DMS 273 (cell line): ENCODE data around the gene AGR2.
"Not testable (repeated sequence)": the region's sequence is repeated elsewhere in the genome, so short reads cannot be mapped to it uniquely, and the experiment has no call there.

ENCODE experiments used
- DNase-seq: peaks from one replicate; lab custom pipeline; 2025; ENCODE audit not compliant: unreplicated experiment; lab: John Stamatoyannopoulos, UW

Gene AGR2

GRCh38 chr7:16804674-16805439, at the start of gene AGR2:
AGR2 (minus strand) TSS chr7:16804999; CDS start chr7:16801796, 3,203 bp downstream.
- no peak for DNase-seq

- DNase-seq: not testable (repeated sequence)
These were observed 48.4 kb upstream of the AGR2 start for GRCh38 chr7:16853189-16853588.

- DNase-seq: no peak
These were observed 47.0 kb upstream of the AGR2 start for GRCh38 chr7:16851829-16852228.

GRCh38 chr7:16850614-16851466, 46.0 kb upstream of the AGR2 start:
- no peak for DNase-seq

- DNase-seq: no peak
These were observed 44.7 kb upstream of the AGR2 start for GRCh38 chr7:16849296-16850148.

GRCh38 chr7:16847381-16847860, 42.6 kb upstream of the AGR2 start:
- peak; percentile 42 for DNase-seq

GRCh38 chr7:16846601-16847165, 41.9 kb upstream of the AGR2 start:
- DNase-seq: peak; percentile 29

- no peak for DNase-seq
These were observed 40.9 kb upstream of the AGR2 start for GRCh38 chr7:16845746-16846145.

GRCh38 chr7:16841681-16842080, 36.9 kb upstream of the AGR2 start:
- no peak for DNase-seq

GRCh38 chr7:16840094-16840493, 35.3 kb upstream of the AGR2 start:
- no peak for DNase-seq

- no peak for DNase-seq
These were observed 34.8 kb upstream of the AGR2 start for GRCh38 chr7:16839646-16840045.

GRCh38 chr7:16838891-16839290, 34.1 kb upstream of the AGR2 start:
- no peak for DNase-seq

GRCh38 chr7:16838386-16838785, 33.6 kb upstream of the AGR2 start:
- no peak for DNase-seq

- no peak for DNase-seq
These were observed 31.7 kb upstream of the AGR2 start for GRCh38 chr7:16836481-16836880.

GRCh38 chr7:16833373-16833772, 28.6 kb upstream of the AGR2 start:
- DNase-seq: no peak

GRCh38 chr7:16826060-16826459, 21.3 kb upstream of the AGR2 start:
- DNase-seq: no peak

GRCh38 chr7:16822029-16822428, 17.2 kb upstream of the AGR2 start:
- DNase-seq: no peak

GRCh38 chr7:16818732-16819131, 13.9 kb upstream of the AGR2 start:
- DNase-seq: no peak

- peak; percentile 43 for DNase-seq
These were observed 12.7 kb upstream of the AGR2 start for GRCh38 chr7:16817536-16817935.

- peak; percentile 68 for DNase-seq
These were observed 12.0 kb upstream of the AGR2 start for GRCh38 chr7:16816824-16817223.

GRCh38 chr7:16815001-16815400, 10.2 kb upstream of the AGR2 start:
- no peak for DNase-seq
